HAP-1 (cell line): ENCODE data around the gene GSTT2B.
"Not testable (repeated sequence)": the region's sequence is repeated elsewhere in the genome, so short reads cannot be mapped to it uniquely, and the experiment has no call there.

Experiments used
- DNase-seq, 2 experiments: peaks; one replicate each; pipeline ENCODE4 v3.0.0-alpha.2; 2016 to 2020; ENCODE audit warnings: low spot score in 2 of 2
- H3K27me3 ChIP-seq: fragments of 250-450 bp; sonication (Bioruptor Pico); 2 replicates; pipeline ENCODE4 v1.5.1; 2020; ENCODE audit warnings: low read depth, mild to moderate bottlenecking, moderate library complexity
- H3K36me3 ChIP-seq: fragments of 250-450 bp; sonication (Bioruptor Pico); replicated peaks from 2 replicates; pipeline ENCODE4 v1.5.1; 2020; ENCODE audit warnings: mild to moderate bottlenecking
- H3K4me1 ChIP-seq: fragments of 250-450 bp; sonication (Bioruptor Pico); 2 replicates; pipeline ENCODE4 v1.5.1; 2020; ENCODE audit warnings: mild to moderate bottlenecking
- H3K4me3 ChIP-seq: fragments of 250-450 bp; sonication (Bioruptor Pico); 2 replicates; pipeline ENCODE4 v1.5.1; 2020; ENCODE audit warnings: mild to moderate bottlenecking, moderate library complexity
- H3K9me3 ChIP-seq: fragments of 250-450 bp; sonication (Bioruptor Pico); 2 replicates; pipeline ENCODE4 v1.5.1; 2020; ENCODE audit warnings: mild to moderate bottlenecking, moderate library complexity
- in situ Hi-C: fragments of 300-500 bp; cut with MboI; formaldehyde crosslinking; loops from 3 replicates; pipeline ENCODE4 v1.14.3; 2020; ENCODE audit warnings: low sequenced_read_pairs, inconsistent platforms, mixed read lengths

Gene GSTT2B

DNA sequence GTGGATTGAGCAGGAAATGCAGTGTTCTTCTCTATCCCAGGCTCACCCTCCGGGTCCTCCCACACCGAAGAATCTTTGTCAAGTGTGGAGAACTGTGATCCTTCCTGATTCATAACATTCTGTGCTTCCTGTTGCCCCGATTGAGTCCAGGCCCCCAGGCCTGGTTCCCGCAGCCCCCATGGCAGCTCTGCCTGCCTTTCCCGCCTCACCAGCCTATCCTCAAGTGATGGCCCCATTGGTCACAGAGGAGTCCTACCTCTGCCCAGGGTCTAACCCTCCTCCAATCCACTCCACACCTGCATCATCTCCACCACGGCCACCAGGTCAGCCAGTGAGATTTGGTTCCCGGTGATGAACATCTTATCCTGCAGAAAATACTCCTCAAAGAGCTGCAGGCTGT lies 38.8 kb upstream of the GSTT2B start:
- H3K27me3 ChIP-seq, H3K4me1 ChIP-seq, in situ Hi-C loops, H3K9me3 ChIP-seq, H3K36me3 ChIP-seq, H3K4me3 ChIP-seq, DNase-seq: not testable (repeated sequence)

GRCh38 chr22:23997092-23997491 lies 36.1 kb upstream of the GSTT2B start:
- H3K36me3 ChIP-seq: no peaks in the 10 kb centered on the region
- no peaks in the 10 kb centered on the region for H3K4me1 ChIP-seq
- in situ Hi-C loops: no loop called here
- DNase-seq: no peak
- H3K9me3 ChIP-seq: no peaks in the 10 kb centered on the region
- H3K4me3 ChIP-seq: no peak overlapping the region
- no peaks in the 10 kb centered on the region for H3K27me3 ChIP-seq

GRCh38 chr22:23993581-23994177 lies 32.7 kb upstream of the GSTT2B start:
- DNase-seq, H3K4me3 ChIP-seq, H3K9me3 ChIP-seq, H3K36me3 ChIP-seq, H3K27me3 ChIP-seq, in situ Hi-C loops, H3K4me1 ChIP-seq: not testable (repeated sequence)

- H3K9me3 ChIP-seq, H3K4me1 ChIP-seq, H3K4me3 ChIP-seq, DNase-seq, H3K27me3 ChIP-seq, in situ Hi-C loops, H3K36me3 ChIP-seq: not testable (repeated sequence)
Observed at GRCh38 chr22:23993080-23993479, 32.1 kb upstream of the GSTT2B start.

- in situ Hi-C loops: loop anchor here (5.0 to 10.0 kb wide), 2 partner anchors 37 to 185 kb away; no protein-coding TSS in a partner anchor
- H3K4me1 ChIP-seq, H3K27me3 ChIP-seq, H3K36me3 ChIP-seq, H3K9me3 ChIP-seq, DNase-seq, H3K4me3 ChIP-seq: not testable (repeated sequence)
Observed at GRCh38 chr22:23989583-23990244, 28.7 kb upstream of the GSTT2B start.

DNA sequence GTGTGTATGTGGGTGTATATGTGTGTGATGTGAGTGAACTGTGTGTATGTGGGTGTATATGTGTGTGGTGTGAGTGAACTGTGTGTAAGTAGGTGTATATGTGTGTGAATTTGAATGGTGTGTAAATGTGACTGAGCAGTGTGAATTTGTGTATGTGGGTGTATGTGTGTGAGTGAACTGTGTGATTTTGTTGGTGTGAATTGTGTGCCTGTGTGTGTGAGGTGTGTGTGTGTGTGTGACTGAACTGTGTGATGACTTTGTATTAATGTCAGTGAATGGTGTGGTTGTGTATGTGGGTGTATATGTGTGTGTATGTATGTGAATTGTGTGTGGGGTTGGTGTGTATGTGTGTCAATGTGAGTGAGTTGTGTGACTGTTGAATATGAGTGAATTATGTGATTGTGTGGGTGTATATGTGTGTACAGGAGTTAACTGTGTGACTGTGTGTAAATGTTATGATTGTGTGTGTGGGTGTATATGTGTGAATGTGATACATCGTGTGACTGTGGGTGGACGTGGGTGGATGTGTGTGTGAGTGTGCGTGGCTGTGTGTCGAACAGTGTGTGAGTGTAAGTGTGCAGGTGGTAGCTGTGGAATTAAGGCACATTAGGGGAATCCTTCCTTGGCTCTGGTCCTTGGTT lies 25.7 kb upstream of the GSTT2B start:
- H3K4me3 ChIP-seq, H3K36me3 ChIP-seq, H3K27me3 ChIP-seq, H3K4me1 ChIP-seq, DNase-seq, H3K9me3 ChIP-seq: not testable (repeated sequence)
- in situ Hi-C loops: loop anchor here (5.0 to 10.0 kb wide), 2 partner anchors 34 to 188 kb away; no protein-coding TSS in a partner anchor

GRCh38 chr22:23986089-23986488 lies 25.1 kb upstream of the GSTT2B start:
- H3K4me3 ChIP-seq, H3K36me3 ChIP-seq, DNase-seq, H3K4me1 ChIP-seq, H3K27me3 ChIP-seq, H3K9me3 ChIP-seq: not testable (repeated sequence)
- in situ Hi-C loops: loop anchor here (5.0 to 10.0 kb wide), 2 partner anchors 34 to 189 kb away; no protein-coding TSS in a partner anchor

- Histone ChIP-seq H3K27me3 (no peaks in the 10 kb centered on the region), H3K36me3 (no peaks in the 10 kb centered on the region), H3K9me3 (no peaks in the 10 kb centered on the region), H3K4me1 (no peaks in the 10 kb centered on the region), H3K4me3 (no peak overlapping the region)
- peak; percentile 43 to 56 for DNase-seq
- in situ Hi-C loops: loop anchor here (10.0 kb wide), 1 partner anchor 190 kb away; no protein-coding TSS in a partner anchor
Observed at GRCh38 chr22:23984430-23984829, 23.4 kb upstream of the GSTT2B start.

- H3K36me3 ChIP-seq, H3K4me1 ChIP-seq, H3K27me3 ChIP-seq, H3K9me3 ChIP-seq, H3K4me3 ChIP-seq, DNase-seq: not testable (repeated sequence)
- in situ Hi-C loops: loop anchor here (10.0 kb wide), 1 partner anchor 194 kb away; no protein-coding TSS in a partner anchor
Observed at GRCh38 chr22:23980567-23980966, 19.6 kb upstream of the GSTT2B start.

GRCh38 chr22:23979557-23980240 lies 18.7 kb upstream of the GSTT2B start, which contains the start of gene GSTT2:
Gene GSTT2 (plus strand): TSS chr22:23980134.
- not testable (repeated sequence) for H3K4me1 ChIP-seq, H3K4me3 ChIP-seq, DNase-seq, H3K9me3 ChIP-seq, H3K27me3 ChIP-seq, H3K36me3 ChIP-seq
- in situ Hi-C loops: loop anchor here (10.0 kb wide), 1 partner anchor 195 kb away; no protein-coding TSS in a partner anchor

GRCh38 chr22:23977304-23977703 lies 16.3 kb upstream of the GSTT2B start:
- H3K4me1 ChIP-seq, H3K9me3 ChIP-seq, H3K27me3 ChIP-seq, H3K4me3 ChIP-seq, in situ Hi-C loops, DNase-seq, H3K36me3 ChIP-seq: not testable (repeated sequence)

DNA sequence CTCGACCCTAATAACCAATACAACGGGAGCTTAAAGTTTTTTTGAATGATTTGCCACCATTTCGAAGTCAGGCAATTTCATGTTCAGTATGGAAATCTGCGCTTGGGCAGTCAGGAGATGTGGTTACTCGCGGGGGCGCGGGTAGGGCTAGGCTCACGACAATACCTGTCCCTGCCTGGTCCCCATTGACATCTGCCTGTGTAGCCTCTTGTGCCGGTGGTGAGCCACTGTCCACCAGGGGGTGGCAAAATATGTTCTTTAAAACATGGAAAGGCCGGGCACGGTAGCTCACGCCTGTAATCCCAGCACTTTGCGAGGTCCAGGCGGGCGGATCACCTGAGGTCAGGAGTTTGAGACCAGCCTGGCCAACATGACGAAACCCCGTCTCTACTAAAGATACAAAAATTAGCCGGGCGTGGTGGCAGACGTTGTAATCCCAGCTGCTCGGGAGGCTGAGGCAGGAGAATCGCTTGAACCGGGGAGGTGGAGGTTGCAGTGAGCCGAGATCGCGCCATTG lies 13.9 kb upstream of the GSTT2B start:
- DNase-seq: peak in 1 of 2 experiments; percentile 42
- in situ Hi-C loops, H3K27me3 ChIP-seq: not testable (repeated sequence)

DNA sequence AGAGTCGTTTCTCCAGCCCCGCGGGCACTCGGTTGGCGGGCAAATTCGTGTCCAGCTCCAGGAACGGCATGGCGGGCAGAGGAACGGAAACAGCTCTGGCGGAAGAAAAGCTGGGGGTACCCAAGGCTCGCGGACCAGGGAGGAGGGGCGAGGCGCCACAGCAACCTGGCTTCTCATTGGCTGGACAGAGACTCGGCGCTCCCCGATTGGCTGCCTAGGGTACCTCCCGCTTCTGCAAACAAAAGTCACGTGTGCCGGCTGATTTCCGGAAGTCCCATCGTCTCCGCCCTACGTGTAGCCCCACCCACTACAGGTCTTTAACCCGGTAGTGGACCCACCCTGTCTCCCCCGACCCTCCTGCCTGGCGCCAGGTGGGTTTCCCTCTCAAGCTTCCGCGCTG lies 13.3 kb upstream of the GSTT2B start, which contains the start of gene DDT:
Gene DDT (minus strand): TSS at position 97 of the 400 bp plus-strand sequence. CDS start 27 bp downstream, at position 70.
- peaks cover 27% of the 10 kb centered on the region for H3K36me3 ChIP-seq
- H3K27me3 ChIP-seq, H3K9me3 ChIP-seq, H3K4me1 ChIP-seq, in situ Hi-C loops, DNase-seq, H3K4me3 ChIP-seq: not testable (repeated sequence)

More for the DNA sequence above, 13.9 kb upstream of the GSTT2B start:
- not testable (repeated sequence) for H3K4me3 ChIP-seq, H3K4me1 ChIP-seq, H3K9me3 ChIP-seq
- H3K36me3 ChIP-seq: peaks cover 22% of the 10 kb centered on the region
